ENCODE data around the gene RANGAP1.

The RANGAP1 gene

GRCh38 chr22:41271787-41272186 lies 14.2 kb downstream of the RANGAP1 start:
- peak; percentile 33; the same call in 2 of the 3 replicates for ATAC-seq (ENCODE audit: insufficient read depth, low read depth)
- Histone ChIP-seq H2AFZ (ENCODE audit: low read depth, low read length) (no peak overlapping the region), H3K4me2 (ENCODE audit: insufficient read depth, low read length) (no peak overlapping the region), H3K4me1 (ENCODE audit: insufficient read depth, low read length) (no peaks in the 10 kb centered on the region), H3K4me3 (ENCODE audit: low read depth in 1 of 2, low read length in 2 of 2) (no peak overlapping the region), H3K9me3 (ENCODE audit: insufficient read depth, low read length, severe bottlenecking) (no peaks in the 10 kb centered on the region), H3K9ac (ENCODE audit: low read depth, low read length) (no peak overlapping the region), H3K27ac (ENCODE audit: low read length) (no peak overlapping the region), H3K27me3 (ENCODE audit: insufficient read depth, low read length, poor library complexity) (no peaks in the 10 kb centered on the region), H4K20me1 (ENCODE audit: insufficient read depth, low read length) (peaks cover 20% of the 10 kb centered on the region; the same call in 1 of the 2 replicates), H3K79me2 (ENCODE audit: insufficient read depth, low read length) (peaks cover 36% of the 10 kb centered on the region), H3K36me3 (ENCODE audit: insufficient read depth, low read length) (peaks cover 89% of the 10 kb centered on the region)
- no peak for DNase-seq
- TF ChIP-seq CTCF (IDR thresholded peaks at IDR 0.05; ENCODE audit: borderline replicate concordance, extremely low read depth, low read length, poor library complexity, severe bottlenecking) = no peak
- TF ChIP-seq EZH2 (IDR thresholded peaks at IDR 0.05; ENCODE audit: borderline replicate concordance, low read depth, low read length, severe bottlenecking) = no peak

DNA sequence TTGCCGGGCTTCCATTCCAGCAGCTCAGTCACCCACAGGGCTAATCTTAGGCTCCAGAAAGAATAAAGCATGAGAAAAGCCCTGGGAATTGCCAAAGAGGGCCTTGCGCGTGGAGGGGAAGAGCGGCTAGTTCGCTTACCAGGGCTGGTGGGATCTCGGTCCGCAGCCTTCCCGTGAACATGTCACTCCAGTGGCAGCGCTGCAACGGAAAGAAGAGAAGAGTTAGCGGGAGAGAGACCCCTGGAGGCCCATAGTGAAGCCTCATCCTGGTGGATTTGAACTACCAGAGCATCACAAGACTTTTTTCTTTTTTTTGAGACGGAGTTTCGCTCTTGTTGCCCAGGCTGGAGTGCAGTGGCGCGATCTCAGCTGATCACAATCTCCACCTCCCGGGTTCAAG lies 18.0 kb downstream of the RANGAP1 start:
- no peaks in the 10 kb centered on the region for H3K27me3 ChIP-seq (ENCODE audit: insufficient read depth, low read length, poor library complexity)
- TF ChIP-seq CTCF (IDR thresholded peaks at IDR 0.05; ENCODE audit: borderline replicate concordance, extremely low read depth, low read length, poor library complexity, severe bottlenecking) (no peak), EZH2 (IDR thresholded peaks at IDR 0.05; ENCODE audit: borderline replicate concordance, low read depth, low read length, severe bottlenecking) (no peak)
- no peak overlapping the region for H3K4me2 ChIP-seq (ENCODE audit: insufficient read depth, low read length)
- no peak overlapping the region for H3K27ac ChIP-seq (ENCODE audit: low read length)
- DNase-seq (no peak), ATAC-seq (ENCODE audit: insufficient read depth, low read depth) (no peak)
- peaks cover 31% of the 10 kb centered on the region for H4K20me1 ChIP-seq (ENCODE audit: insufficient read depth, low read length)
- peaks cover 26% of the 10 kb centered on the region; the same call in 1 of the 2 replicates for H3K79me2 ChIP-seq (ENCODE audit: insufficient read depth, low read length)
- H3K4me1 ChIP-seq (ENCODE audit: insufficient read depth, low read length) = no peaks in the 10 kb centered on the region
- no peak overlapping the region for H3K9ac ChIP-seq (ENCODE audit: low read depth, low read length)
- peaks cover 89% of the 10 kb centered on the region for H3K36me3 ChIP-seq (ENCODE audit: insufficient read depth, low read length)
- H3K4me3 ChIP-seq (ENCODE audit: low read depth in 1 of 2, low read length in 2 of 2) = no peak overlapping the region
- no peaks in the 10 kb centered on the region for H3K9me3 ChIP-seq (ENCODE audit: insufficient read depth, low read length, severe bottlenecking)
- H2AFZ ChIP-seq (ENCODE audit: low read depth, low read length) = no peak overlapping the region

DNA sequence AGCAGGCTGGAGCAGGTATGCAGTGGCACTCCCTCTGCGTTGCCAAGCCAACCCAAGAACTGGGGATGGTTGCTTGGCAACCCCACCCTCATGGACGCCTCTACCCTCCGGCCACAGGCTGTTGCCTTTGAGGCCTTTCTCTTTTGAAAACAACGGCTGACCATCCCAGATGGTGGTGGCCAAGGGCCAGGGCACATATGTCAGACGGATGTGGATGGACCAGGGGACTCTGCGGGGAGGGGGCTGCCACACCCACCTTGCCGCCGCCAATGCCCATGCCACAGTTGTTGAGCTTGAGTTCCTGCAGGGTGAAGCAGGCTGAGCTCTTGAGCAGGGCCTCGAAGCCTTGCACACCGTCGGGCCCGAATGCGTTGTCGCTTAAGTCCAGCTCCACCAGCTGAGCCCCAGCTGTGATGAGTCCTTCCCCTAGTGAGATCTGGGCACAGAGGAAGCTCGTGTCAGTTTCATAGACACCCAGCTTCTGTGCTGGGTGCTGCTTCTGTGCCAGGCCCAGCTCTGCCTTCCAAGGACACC lies 21.5 kb downstream of the RANGAP1 start:
- no peak for TF ChIP-seq EZH2 (IDR thresholded peaks at IDR 0.05; ENCODE audit: borderline replicate concordance, low read depth, low read length, severe bottlenecking)
- no peak for TF ChIP-seq CTCF (IDR thresholded peaks at IDR 0.05; ENCODE audit: borderline replicate concordance, extremely low read depth, low read length, poor library complexity, severe bottlenecking)
- Histone ChIP-seq H3K27me3 (ENCODE audit: insufficient read depth, low read length, poor library complexity) (no peaks in the 10 kb centered on the region), H3K9ac (ENCODE audit: low read depth, low read length) (no peak overlapping the region), H4K20me1 (ENCODE audit: insufficient read depth, low read length) (peaks cover 41% of the 10 kb centered on the region), H3K9me3 (ENCODE audit: insufficient read depth, low read length, severe bottlenecking) (no peaks in the 10 kb centered on the region), H3K4me2 (ENCODE audit: insufficient read depth, low read length) (no peak overlapping the region), H3K36me3 (ENCODE audit: insufficient read depth, low read length) (peaks cover 97% of the 10 kb centered on the region), H3K4me1 (ENCODE audit: insufficient read depth, low read length) (no peaks in the 10 kb centered on the region), H3K27ac (ENCODE audit: low read length) (no peak overlapping the region), H2AFZ (ENCODE audit: low read depth, low read length) (no peak overlapping the region), H3K79me2 (ENCODE audit: insufficient read depth, low read length) (peaks cover 19% of the 10 kb centered on the region), H3K4me3 (ENCODE audit: low read depth in 1 of 2, low read length in 2 of 2) (no peak overlapping the region)
- DNase-seq (no peak), ATAC-seq (ENCODE audit: insufficient read depth, low read depth) (no peak)

Data from DND-41 (cell line).